Transverse colon (tissue), 4 donors: ENCODE measurements around the gene LYPD6B.

Experiments used
- CTCF ChIP-seq, 5 experiments: fragments of 200-600 bp in 3 of 5; fragments of 450-650 bp in 2 of 5; sonication (generic) in 3 of 5; IDR thresholded peaks; 1 replicate in 2 of 5; 2 replicates in 3 of 5; pipeline ENCODE4 v1.5.1; 2016 to 2017; ENCODE audit warnings: antibody characterized with exemption in 5 of 5, inconsistent platforms in 3 of 5, mild to moderate bottlenecking in 2 of 5, moderate library complexity in 1 of 5
- EP300 ChIP-seq: sonication (generic); formaldehyde crosslinking; IDR thresholded peaks from one replicate; pipeline ENCODE4 v1.6.1; 2017; ENCODE audit warnings: antibody characterized with exemption, low read depth
- POLR2A ChIP-seq: fragments of 450-650 bp; IDR thresholded peaks from one replicate; pipeline ENCODE4 v1.6.1; 2016; ENCODE audit warnings: antibody characterized with exemption, mild to moderate bottlenecking, moderate library complexity
- POLR2AphosphoS5 ChIP-seq, 3 donors: sonication (generic); formaldehyde crosslinking; IDR thresholded peaks; one replicate each; pipeline ENCODE4 v1.6.1; 2016; ENCODE audit warnings: antibody characterized with exemption in 3 of 3

DNA sequence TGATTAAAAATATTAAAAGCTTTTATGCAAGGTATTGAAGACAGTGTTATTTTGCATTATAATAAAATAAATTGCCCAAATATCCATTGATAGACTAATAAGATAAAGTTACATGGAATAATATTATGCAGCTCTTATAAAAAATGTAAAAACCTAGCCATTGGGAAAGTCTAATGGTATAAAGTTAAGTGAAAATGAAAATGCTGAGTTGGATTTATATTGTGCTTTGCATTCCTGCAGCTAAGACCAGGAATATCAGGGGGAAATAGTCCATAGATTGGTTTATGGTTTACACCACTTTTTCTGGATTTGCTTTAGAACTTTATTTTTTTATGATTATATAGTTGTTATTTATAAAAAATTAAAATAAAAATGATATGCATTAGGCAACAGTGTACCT lies 46.1 kb upstream of the LYPD6B start:
- TF ChIP-seq POLR2AphosphoS5 (IDR thresholded peaks at IDR 0.05) (no peak), CTCF (IDR thresholded peaks at IDR 0.05) (no peak), EP300 (no peak), POLR2A (no peak)
